Measurements from ENCODE around the gene CETN1. TPM values are rescaled to one million over a fixed set of nuclear protein-coding genes. Genes with fewer than 3 reads are reported as not detected.

Gene CETN1
- total RNA-seq, 1 donor from 2014 or later = not detected

DNA sequence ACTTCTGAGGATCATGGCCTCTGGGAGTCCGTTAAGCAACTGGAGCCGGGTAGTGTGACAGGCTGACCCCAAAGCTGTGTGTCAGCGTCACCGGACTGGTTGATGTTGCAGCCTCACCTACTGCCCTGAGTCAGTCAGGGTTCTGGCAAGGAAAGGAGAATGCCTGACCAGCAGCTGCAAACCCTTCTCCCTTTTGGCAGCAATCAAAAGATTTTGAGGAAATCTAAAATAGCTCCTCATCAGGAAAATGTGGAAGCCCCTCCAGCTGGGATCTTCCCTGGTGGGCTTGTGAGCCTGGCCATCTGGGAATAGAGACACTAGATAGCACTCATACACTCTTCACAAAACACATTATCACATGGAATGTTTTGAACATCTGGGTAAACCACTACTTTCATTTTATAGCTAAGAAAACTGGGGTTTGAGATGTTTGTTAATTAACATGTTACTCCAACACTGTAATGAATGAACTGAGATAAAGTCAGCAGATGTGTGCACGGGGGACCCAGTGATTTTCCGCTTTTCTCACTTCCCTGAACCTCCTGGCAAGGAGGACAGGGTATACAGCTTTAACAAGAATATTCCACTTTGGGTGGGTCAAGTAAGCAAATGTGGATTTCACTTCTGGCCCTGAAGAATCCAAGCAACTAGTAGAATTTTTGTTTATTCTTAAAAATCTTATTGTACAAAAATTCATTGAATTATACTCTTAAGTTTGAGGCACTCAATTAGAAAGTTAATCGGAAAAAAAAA is 41.3 kb downstream of the CETN1 start:
- intact Hi-C loops (cut with micrococcal nuclease) = no loop called here

GRCh38 chr18:622289-622688 is 42.1 kb downstream of the CETN1 start:
- intact Hi-C loops (cut with micrococcal nuclease) = no loop called here

DNA sequence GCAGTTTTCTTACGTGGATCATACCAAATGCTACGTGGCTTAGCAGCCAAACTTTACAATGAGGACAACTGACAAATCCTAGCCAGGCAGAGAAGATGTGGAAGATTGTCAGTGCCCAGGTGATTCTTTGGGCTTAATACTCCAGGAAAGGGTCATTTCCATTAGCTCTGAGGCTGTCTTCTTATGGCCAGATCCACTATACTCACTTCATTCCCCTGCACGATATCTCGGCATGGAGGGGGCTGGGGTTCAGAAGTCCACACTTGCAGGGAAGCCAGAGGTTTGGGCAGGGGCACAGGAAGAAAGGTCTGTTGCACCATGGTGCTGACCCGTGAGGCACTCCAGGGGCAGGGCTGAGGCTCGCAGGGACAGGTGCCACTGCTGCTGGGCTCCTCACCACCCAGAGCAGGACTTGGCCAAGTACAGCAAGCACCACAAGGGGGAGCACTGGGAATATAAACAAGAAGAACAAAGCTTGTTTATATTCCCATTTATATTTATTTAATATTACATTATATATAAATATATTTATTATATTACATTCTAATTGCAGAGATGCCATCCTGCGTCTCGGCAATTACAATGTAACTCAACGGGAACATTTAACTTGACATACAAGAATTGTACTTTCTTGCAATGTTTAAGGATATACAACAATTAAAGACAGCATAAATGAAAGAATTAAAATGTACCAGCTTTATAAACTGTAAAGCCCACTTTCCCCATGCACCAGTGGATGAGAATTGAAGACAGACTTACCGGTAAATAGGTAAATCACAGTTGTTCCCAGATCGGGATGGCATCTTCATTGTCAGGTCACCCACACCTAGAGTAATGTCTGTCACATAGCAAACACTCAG is 43.8 kb downstream of the CETN1 start:
- intact Hi-C loops (cut with micrococcal nuclease) = loop anchor here (1.0 to 2.0 kb wide), 8 partner anchors 27 to 337 kb away; partner anchors contain the start of genes ENOSF1 and TYMS

DNA sequence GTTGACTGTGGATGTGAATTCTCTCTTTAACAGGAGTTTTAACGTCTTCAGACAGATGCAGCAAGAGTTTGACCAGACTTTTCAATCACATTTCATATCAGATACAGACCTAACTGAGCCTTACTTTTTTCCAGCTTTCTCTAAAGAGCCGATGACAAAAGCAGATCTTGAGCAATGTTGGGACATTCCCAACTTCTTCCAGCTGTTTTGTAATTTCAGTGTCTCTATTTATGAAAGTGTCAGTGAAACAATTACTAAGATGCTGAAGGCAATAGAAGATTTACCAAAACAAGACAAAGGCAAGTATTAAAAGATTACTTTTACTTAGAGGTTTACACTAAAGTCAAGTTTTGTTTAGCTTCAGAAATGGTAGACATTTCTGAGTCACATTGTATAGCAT is 47.1 kb downstream of the CETN1 start:
- intact Hi-C loops (cut with micrococcal nuclease) = no loop called here

- intact Hi-C loops (cut with micrococcal nuclease) = no loop called here
Observed at GRCh38 chr18:629269-630150, 49.3 kb downstream of the CETN1 start.

DNA sequence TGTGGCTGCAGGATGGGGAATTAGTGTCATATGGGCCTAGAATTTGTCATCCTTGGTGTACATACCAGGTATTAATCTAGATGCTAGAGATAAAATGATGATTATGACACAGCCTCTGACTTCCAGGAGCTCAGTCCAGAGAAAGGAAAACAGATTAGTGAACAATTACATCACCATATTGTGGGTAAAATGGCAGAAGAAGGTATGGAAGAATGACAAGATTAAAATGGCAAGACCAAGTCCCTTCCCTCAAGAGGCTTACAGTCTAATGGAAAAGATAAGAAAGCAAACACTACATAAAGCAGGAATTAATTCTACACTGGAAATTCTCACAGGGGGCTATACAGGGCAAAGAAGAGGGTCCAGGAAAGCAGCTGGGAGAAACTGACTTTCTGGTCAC is 51.4 kb downstream of the CETN1 start:
- intact Hi-C loops (cut with micrococcal nuclease) = no loop called here

Other genes with a start within 250 kb of the CETN1 start
- gene COLEC12, start 79.7 kb upstream of the CETN1 start, total RNA-seq = not detected in 2 replicates
- gene CLUL1, start 16.6 kb downstream of the CETN1 start, total RNA-seq = not detected in 2 replicates
- 213 and 224 TPM in 2 replicates for gene TYMS, start 77.3 kb downstream of the CETN1 start, total RNA-seq
- 74.9 and 77.3 TPM in 2 replicates for gene ENOSF1, start 132.2 kb downstream of the CETN1 start, total RNA-seq
- gene YES1, start 231.9 kb downstream of the CETN1 start, total RNA-seq = 11.2 and 12.8 TPM in 2 replicates

Data from T-helper 1 cell treated with Interleukin-12 subunit alpha and Interleukin-12 subunit beta and Interleukin-4 antibody, amounts not matched to agents 30 ng/mL and 1 ng/mL, for 36 hours (primary cell).